HG02870 (cell line): ENCODE results near the gene TMEM132C.

ENCODE experiments used
- ATAC-seq: cut with Tn5 transposase; IDR thresholded peaks from one replicate; pipeline ENCODE4 v1.9.1; 2021; ENCODE audit warnings: mild to moderate bottlenecking, moderate library complexity; ENCODE audit not compliant: unreplicated experiment

The TMEM132C gene

GRCh38 chr12:128543971-128544370 lies 277.0 kb downstream of the TMEM132C start:
- no peak for ATAC-seq

GRCh38 chr12:128548949-128549348 lies 282.0 kb downstream of the TMEM132C start:
- no peak for ATAC-seq

- no peak for ATAC-seq
These were observed 282.7 kb downstream of the TMEM132C start for GRCh38 chr12:128549601-128550218.

- ATAC-seq: no peak
These were observed 284.3 kb downstream of the TMEM132C start for GRCh38 chr12:128551266-128551665.

GRCh38 chr12:128554546-128555304 lies 287.8 kb downstream of the TMEM132C start:
- ATAC-seq: no peak

GRCh38 chr12:128557231-128557630 lies 290.3 kb downstream of the TMEM132C start:
- no peak for ATAC-seq

GRCh38 chr12:128564956-128565355 lies 298.0 kb downstream of the TMEM132C start:
- ATAC-seq: no peak

- no peak for ATAC-seq
These were observed 300.8 kb downstream of the TMEM132C start for GRCh38 chr12:128567730-128568129.

- ATAC-seq: no peak
These were observed 303.5 kb downstream of the TMEM132C start for GRCh38 chr12:128570191-128571065.

GRCh38 chr12:128571906-128572810 lies 305.2 kb downstream of the TMEM132C start:
- no peak for ATAC-seq

GRCh38 chr12:128573907-128574306 lies 306.9 kb downstream of the TMEM132C start:
- no peak for ATAC-seq

- ATAC-seq: no peak
These were observed 311.1 kb downstream of the TMEM132C start for GRCh38 chr12:128578045-128578444.

- no peak for ATAC-seq
These were observed 314.4 kb downstream of the TMEM132C start for GRCh38 chr12:128581321-128581761.

GRCh38 chr12:128583453-128583852 lies 316.5 kb downstream of the TMEM132C start:
- ATAC-seq: no peak

- no peak for ATAC-seq
These were observed 319.6 kb downstream of the TMEM132C start for GRCh38 chr12:128586451-128587029.

GRCh38 chr12:128587918-128588317 lies 320.9 kb downstream of the TMEM132C start:
- ATAC-seq: no peak

GRCh38 chr12:128592220-128592744 lies 325.3 kb downstream of the TMEM132C start:
- no peak for ATAC-seq

GRCh38 chr12:128594521-128594920 lies 327.6 kb downstream of the TMEM132C start:
- ATAC-seq: no peak

- no peak for ATAC-seq
These were observed 328.6 kb downstream of the TMEM132C start for GRCh38 chr12:128595609-128596008.

GRCh38 chr12:128600886-128601285 lies 333.9 kb downstream of the TMEM132C start:
- no peak for ATAC-seq
